ENCODE measurements around the gene NTSR1.
"Not testable (repeated sequence)": the region's sequence is repeated elsewhere in the genome, so short reads cannot be mapped to it uniquely, and the experiment has no call there.

NTSR1 gene

GRCh38 chr20:62677678-62678077 lies 31.0 kb upstream of the NTSR1 start:
- no peaks in the 10 kb centered on the region for H3K4me1 ChIP-seq (ENCODE audit: control insufficient read depth, insufficient read depth, low read length)
- H3K36me3 ChIP-seq (ENCODE audit: control insufficient read depth, insufficient read depth, low read length): no peaks in the 10 kb centered on the region
- H3K9ac ChIP-seq (ENCODE audit: low read depth, low read length): no peak overlapping the region
- H3K4me3 ChIP-seq (ENCODE audit: low read depth, low read length): no peak overlapping the region
- H3K27me3 ChIP-seq (ENCODE audit: control insufficient read depth, insufficient read depth, low read length): no peaks in the 10 kb centered on the region
- no peaks in the 10 kb centered on the region for H3K9me3 ChIP-seq (ENCODE audit: control insufficient read depth, insufficient read depth, low read length)

GRCh38 chr20:62678553-62678952 lies 30.1 kb upstream of the NTSR1 start:
- Histone ChIP-seq H3K9ac (ENCODE audit: low read depth, low read length) (no peak overlapping the region), H3K9me3 (ENCODE audit: control insufficient read depth, insufficient read depth, low read length) (no peaks in the 10 kb centered on the region), H3K36me3 (ENCODE audit: control insufficient read depth, insufficient read depth, low read length) (no peaks in the 10 kb centered on the region), H3K4me3 (ENCODE audit: low read depth, low read length) (no peak overlapping the region), H3K27me3 (ENCODE audit: control insufficient read depth, insufficient read depth, low read length) (no peaks in the 10 kb centered on the region), H3K4me1 (ENCODE audit: control insufficient read depth, insufficient read depth, low read length) (no peaks in the 10 kb centered on the region)

- H3K27me3 ChIP-seq (ENCODE audit: control insufficient read depth, insufficient read depth, low read length): no peaks in the 10 kb centered on the region
- H3K4me1 ChIP-seq (ENCODE audit: control insufficient read depth, insufficient read depth, low read length): no peaks in the 10 kb centered on the region
Measured at GRCh38 chr20:62679978-62680589, 28.6 kb upstream of the NTSR1 start.

GRCh38 chr20:62682912-62683517 lies 25.6 kb upstream of the NTSR1 start:
- Histone ChIP-seq H3K9ac (ENCODE audit: low read depth, low read length) (no peak overlapping the region), H3K36me3 (ENCODE audit: control insufficient read depth, insufficient read depth, low read length) (no peaks in the 10 kb centered on the region), H3K4me3 (ENCODE audit: low read depth, low read length) (no peak overlapping the region), H3K4me1 (ENCODE audit: control insufficient read depth, insufficient read depth, low read length) (peaks cover 2% of the 10 kb centered on the region), H3K9me3 (ENCODE audit: control insufficient read depth, insufficient read depth, low read length) (no peaks in the 10 kb centered on the region), H3K27me3 (ENCODE audit: control insufficient read depth, insufficient read depth, low read length) (no peaks in the 10 kb centered on the region)

More at GRCh38 chr20:62679978-62680589, 28.6 kb upstream of the NTSR1 start:
- Histone ChIP-seq H3K4me3 (ENCODE audit: low read depth, low read length) (no peak overlapping the region), H3K36me3 (ENCODE audit: control insufficient read depth, insufficient read depth, low read length) (no peaks in the 10 kb centered on the region), H3K9ac (ENCODE audit: low read depth, low read length) (no peak overlapping the region), H3K9me3 (ENCODE audit: control insufficient read depth, insufficient read depth, low read length) (no peaks in the 10 kb centered on the region)

GRCh38 chr20:62683660-62684322 lies 24.8 kb upstream of the NTSR1 start:
- not testable (repeated sequence) for H3K36me3 ChIP-seq (ENCODE audit: control insufficient read depth, insufficient read depth, low read length); H3K4me1 ChIP-seq (ENCODE audit: control insufficient read depth, insufficient read depth, low read length); H3K4me3 ChIP-seq (ENCODE audit: low read depth, low read length); H3K27me3 ChIP-seq (ENCODE audit: control insufficient read depth, insufficient read depth, low read length); H3K9ac ChIP-seq (ENCODE audit: low read depth, low read length); H3K9me3 ChIP-seq (ENCODE audit: control insufficient read depth, insufficient read depth, low read length)

- Histone ChIP-seq H3K4me1 (ENCODE audit: control insufficient read depth, insufficient read depth, low read length) (peaks cover 2% of the 10 kb centered on the region), H3K9me3 (ENCODE audit: control insufficient read depth, insufficient read depth, low read length) (no peaks in the 10 kb centered on the region), H3K36me3 (ENCODE audit: control insufficient read depth, insufficient read depth, low read length) (no peaks in the 10 kb centered on the region), H3K27me3 (ENCODE audit: control insufficient read depth, insufficient read depth, low read length) (no peaks in the 10 kb centered on the region), H3K4me3 (ENCODE audit: low read depth, low read length) (no peak overlapping the region), H3K9ac (ENCODE audit: low read depth, low read length) (no peak overlapping the region)
Measured at GRCh38 chr20:62684981-62685380, 23.7 kb upstream of the NTSR1 start.

- Histone ChIP-seq H3K27me3 (ENCODE audit: control insufficient read depth, insufficient read depth, low read length) (no peaks in the 10 kb centered on the region), H3K4me1 (ENCODE audit: control insufficient read depth, insufficient read depth, low read length) (peaks cover 2% of the 10 kb centered on the region), H3K9ac (ENCODE audit: low read depth, low read length) (no peak overlapping the region), H3K36me3 (ENCODE audit: control insufficient read depth, insufficient read depth, low read length) (no peaks in the 10 kb centered on the region), H3K4me3 (ENCODE audit: low read depth, low read length) (no peak overlapping the region), H3K9me3 (ENCODE audit: control insufficient read depth, insufficient read depth, low read length) (no peaks in the 10 kb centered on the region)
Measured at GRCh38 chr20:62685781-62686555, 22.7 kb upstream of the NTSR1 start.

- Histone ChIP-seq H3K27me3 (ENCODE audit: control insufficient read depth, insufficient read depth, low read length) (no peaks in the 10 kb centered on the region), H3K4me3 (ENCODE audit: low read depth, low read length) (no peak overlapping the region), H3K36me3 (ENCODE audit: control insufficient read depth, insufficient read depth, low read length) (no peaks in the 10 kb centered on the region), H3K9me3 (ENCODE audit: control insufficient read depth, insufficient read depth, low read length) (no peaks in the 10 kb centered on the region), H3K4me1 (ENCODE audit: control insufficient read depth, insufficient read depth, low read length) (peaks cover 2% of the 10 kb centered on the region), H3K9ac (ENCODE audit: low read depth, low read length) (no peak overlapping the region)
Measured at GRCh38 chr20:62686869-62687830, 21.5 kb upstream of the NTSR1 start.

- Histone ChIP-seq H3K4me3 (ENCODE audit: low read depth, low read length) (no peak overlapping the region), H3K9me3 (ENCODE audit: control insufficient read depth, insufficient read depth, low read length) (no peaks in the 10 kb centered on the region), H3K9ac (ENCODE audit: low read depth, low read length) (no peak overlapping the region), H3K36me3 (ENCODE audit: control insufficient read depth, insufficient read depth, low read length) (no peaks in the 10 kb centered on the region), H3K27me3 (ENCODE audit: control insufficient read depth, insufficient read depth, low read length) (no peaks in the 10 kb centered on the region), H3K4me1 (ENCODE audit: control insufficient read depth, insufficient read depth, low read length) (peaks cover 2% of the 10 kb centered on the region)
Measured at GRCh38 chr20:62688083-62688482, 20.6 kb upstream of the NTSR1 start.

- Histone ChIP-seq H3K36me3 (ENCODE audit: control insufficient read depth, insufficient read depth, low read length) (no peaks in the 10 kb centered on the region), H3K9ac (ENCODE audit: low read depth, low read length) (no peak overlapping the region), H3K27me3 (ENCODE audit: control insufficient read depth, insufficient read depth, low read length) (no peaks in the 10 kb centered on the region), H3K4me1 (ENCODE audit: control insufficient read depth, insufficient read depth, low read length) (peaks cover 2% of the 10 kb centered on the region), H3K4me3 (ENCODE audit: low read depth, low read length) (no peak overlapping the region), H3K9me3 (ENCODE audit: control insufficient read depth, insufficient read depth, low read length) (no peaks in the 10 kb centered on the region)
Measured at GRCh38 chr20:62688855-62689460, 19.7 kb upstream of the NTSR1 start.

GRCh38 chr20:62689861-62690260 lies 18.8 kb upstream of the NTSR1 start:
- Histone ChIP-seq H3K9me3 (ENCODE audit: control insufficient read depth, insufficient read depth, low read length) (no peaks in the 10 kb centered on the region), H3K36me3 (ENCODE audit: control insufficient read depth, insufficient read depth, low read length) (no peaks in the 10 kb centered on the region), H3K4me3 (ENCODE audit: low read depth, low read length) (no peak overlapping the region), H3K9ac (ENCODE audit: low read depth, low read length) (no peak overlapping the region), H3K27me3 (ENCODE audit: control insufficient read depth, insufficient read depth, low read length) (no peaks in the 10 kb centered on the region), H3K4me1 (ENCODE audit: control insufficient read depth, insufficient read depth, low read length) (peaks cover 2% of the 10 kb centered on the region)

All from iPS-15b (cell line).